Measurements from ENCODE around the gene XPNPEP2.
A peak's percentile ranks its signal among the peaks of the same experiment; 100 is the strongest.

The XPNPEP2 gene

DNA sequence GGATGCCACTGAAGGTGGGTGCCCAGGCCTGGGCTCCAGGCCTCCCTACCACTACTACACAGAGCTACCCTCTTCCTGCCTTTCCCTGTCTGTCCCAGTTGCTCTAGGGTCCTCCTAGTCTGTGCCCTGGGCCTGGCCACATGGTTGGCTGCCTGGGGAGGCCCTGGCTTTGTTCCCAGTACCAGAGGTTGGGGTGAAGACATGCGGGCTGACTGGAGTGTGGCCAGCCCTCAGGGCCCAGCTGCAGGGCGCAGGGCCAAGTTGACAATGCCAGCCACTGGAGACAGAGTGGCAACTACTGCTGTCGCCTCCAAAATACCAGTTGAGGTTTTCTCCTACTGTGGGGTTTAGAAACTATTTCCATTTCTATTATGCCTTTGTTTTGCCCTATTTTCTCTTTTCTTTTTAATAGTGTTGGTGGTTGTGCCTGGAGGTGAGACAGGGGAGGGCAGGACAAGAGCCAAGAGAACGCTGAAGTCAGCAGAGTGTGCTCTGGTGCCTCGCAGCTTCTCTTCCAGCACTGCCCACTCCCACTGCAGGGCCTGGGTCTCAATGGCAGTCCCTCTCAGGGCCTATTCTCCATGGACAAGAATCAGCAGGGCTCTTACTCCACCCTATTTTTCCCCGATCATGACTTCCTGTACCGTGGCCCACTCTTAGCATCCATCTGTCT is 32.2 kb upstream of the XPNPEP2 start:
- Histone ChIP-seq H3K9me3 (no peaks in the 10 kb centered on the region), H3K4me1 (peaks cover 0 to 17% (median 8%) of the 10 kb centered on the region in 4 donors), H3K27ac (peak overlapping the region; percentile 44 to 54), H3K36me3 (no peaks in the 10 kb centered on the region), H3K4me3 (no peak overlapping the region), H3K27me3 (no peaks in the 10 kb centered on the region)
- DNase-seq, result peak; percentile 41 to 79
- intact Hi-C loops (cut with DNase I; ENCODE audit: low total_unique reads), result no loop called here
- TF ChIP-seq CTCF (IDR thresholded peaks at IDR 0.05), result no peak

- no peak for DNase-seq
- Histone ChIP-seq H3K27me3 (no peaks in the 10 kb centered on the region), H3K9me3 (no peaks in the 10 kb centered on the region), H3K27ac (no peak overlapping the region), H3K36me3 (no peaks in the 10 kb centered on the region), H3K4me3 (no peak overlapping the region), H3K4me1 (peaks cover 0 to 5% (median 0%) of the 10 kb centered on the region in 4 donors)
- intact Hi-C loops (cut with DNase I; ENCODE audit: low total_unique reads), result no loop called here
- no peak for TF ChIP-seq CTCF (IDR thresholded peaks at IDR 0.05)
Observed at GRCh38 chrX:129714581-129714980, 24.2 kb upstream of the XPNPEP2 start.

- intact Hi-C loops (cut with DNase I; ENCODE audit: low total_unique reads), result no loop called here
- no peak overlapping the region for H3K4me3 ChIP-seq
- no peaks in the 10 kb centered on the region for H3K36me3 ChIP-seq
- TF ChIP-seq CTCF (IDR thresholded peaks at IDR 0.05), result no peak
- no peaks in the 10 kb centered on the region for H3K9me3 ChIP-seq
- H3K27me3 ChIP-seq, result no peaks in the 10 kb centered on the region
- peaks cover 0 to 5% (median 0%) of the 10 kb centered on the region in 4 donors for H3K4me1 ChIP-seq
- no peak for DNase-seq
- no peak overlapping the region for H3K27ac ChIP-seq
Observed at GRCh38 chrX:129716507-129716906, 22.3 kb upstream of the XPNPEP2 start.

- Histone ChIP-seq H3K27me3 (no peaks in the 10 kb centered on the region), H3K4me1 (peaks cover 0 to 5% (median 0%) of the 10 kb centered on the region in 4 donors), H3K9me3 (no peaks in the 10 kb centered on the region), H3K4me3 (no peak overlapping the region), H3K27ac (no peak overlapping the region), H3K36me3 (no peaks in the 10 kb centered on the region)
- intact Hi-C loops (cut with DNase I; ENCODE audit: low total_unique reads), result no loop called here
- no peak for TF ChIP-seq CTCF (IDR thresholded peaks at IDR 0.05)
- peak; percentile 57 to 81 for DNase-seq
Observed at GRCh38 chrX:129717892-129718291, 20.9 kb upstream of the XPNPEP2 start.

GRCh38 chrX:129718676-129719075 is 20.1 kb upstream of the XPNPEP2 start:
- TF ChIP-seq CTCF (IDR thresholded peaks at IDR 0.05), result no peak
- intact Hi-C loops (cut with DNase I; ENCODE audit: low total_unique reads), result no loop called here
- Histone ChIP-seq H3K36me3 (no peaks in the 10 kb centered on the region), H3K27ac (no peak overlapping the region), H3K4me1 (peaks cover 0 to 5% (median 0%) of the 10 kb centered on the region in 4 donors), H3K27me3 (no peaks in the 10 kb centered on the region), H3K9me3 (no peaks in the 10 kb centered on the region), H3K4me3 (no peak overlapping the region)
- no peak for DNase-seq

All from tibial artery (tissue), 4 donors.